A673 (cell line): ENCODE results near the gene FPR2.

Experiments used
- CTCF ChIP-seq: fragments of 300-800, 200-600 bp; sonication (generic); conservative IDR thresholded peaks from 2 replicates; pipeline ENCODE4 v1.5.1; 2017; ENCODE audit warnings: low read depth, mild to moderate bottlenecking, antibody characterized with exemption, low read length, moderate library complexity, mixed read lengths
- EZH2 ChIP-seq: fragments of 200-600 bp; sonication (generic); IDR thresholded peaks from 2 replicates; pipeline ENCODE4 v1.6.1; 2017; ENCODE audit warnings: borderline replicate concordance, low read depth, mild to moderate bottlenecking, mixed read lengths, antibody characterized with exemption, low read length; ENCODE audit not compliant: poor library complexity, severe bottlenecking

DNA sequence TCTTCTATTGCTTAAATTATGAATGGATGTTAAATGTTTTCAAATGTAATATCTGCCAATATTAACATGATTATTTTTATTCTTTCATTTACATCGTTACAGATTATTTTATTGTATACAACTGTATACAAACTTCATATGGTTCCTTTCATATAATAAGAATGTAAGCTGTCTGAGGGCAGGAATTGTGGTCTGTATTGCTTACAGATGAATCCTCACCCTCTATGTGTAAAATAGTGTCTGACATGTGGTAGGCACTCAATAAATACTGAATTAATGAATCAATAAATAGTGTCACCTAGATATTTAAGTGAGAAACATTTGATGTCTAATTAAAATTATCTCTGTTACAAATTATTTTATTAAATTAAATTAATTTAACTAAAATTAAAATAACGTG is 41.8 kb downstream of the FPR2 start:
- TF ChIP-seq CTCF (no peak), EZH2 (no peak)
